Prostate gland (tissue), 2 donors: Measurements from ENCODE around the gene DCAF8L2.

ENCODE experiments used
- CTCF ChIP-seq, 4 experiments: fragments of 200-600 bp in 2 of 4; fragments of 450-650 bp in 2 of 4; sonication (generic) in 2 of 4; IDR thresholded peaks; 1 replicate in 3 of 4; 2 replicates in 1 of 4; pipeline ENCODE4 v1.5.1; 2016 to 2019; ENCODE audit warnings: antibody characterized with exemption in 4 of 4, mild to moderate bottlenecking in 2 of 4, moderate library complexity in 2 of 4
- POLR2A ChIP-seq: fragments of 450-650 bp; IDR thresholded peaks from one replicate; pipeline ENCODE4 v1.6.1; 2016; ENCODE audit warnings: antibody characterized with exemption, mild to moderate bottlenecking
- POLR2AphosphoS5 ChIP-seq: sonication (generic); formaldehyde crosslinking; IDR thresholded peaks from one replicate; pipeline ENCODE4 v1.6.1; 2017; ENCODE audit warnings: antibody characterized with exemption

GRCh38 chrX:27598312-27598711 lies 8.2 kb downstream of the DCAF8L2 start:
- no peak for TF ChIP-seq CTCF (IDR thresholded peaks at IDR 0.05)
- no peak for TF ChIP-seq POLR2A
- TF ChIP-seq POLR2AphosphoS5 = no peak
